Liver (tissue), 9 donors: Measurements from ENCODE around the gene PLCL1. TPM values are rescaled to one million over a fixed set of nuclear protein-coding genes. Genes with fewer than 3 reads are reported as not detected.

Experiments used
- DNase-seq: peaks from one replicate; pipeline ENCODE4 v3.0.0-alpha.2; 2017; ENCODE audit warnings: low spot score
- H3K27ac ChIP-seq, 2 donors: one replicate each; pipeline ENCODE4 v1.7.0; 2013; ENCODE audit warnings: inconsistent platforms in 2 of 2, low read length in 2 of 2, control low read depth in 1 of 2, low read depth in 1 of 2, mild to moderate bottlenecking in 1 of 2
- H3K27me3 ChIP-seq, 4 donors: one replicate each; pipeline versions ENCODE4 v1.6.1 to v1.7.0; 2013; ENCODE audit warnings: low read length in 3 of 4, inconsistent platforms in 1 of 4, mild to moderate bottlenecking in 1 of 4, moderate library complexity in 1 of 4; ENCODE audit not compliant: control insufficient read depth in 4 of 4, insufficient read depth in 4 of 4
- H3K36me3 ChIP-seq, 4 donors: one replicate each; pipeline versions ENCODE4 v1.6.1 to v1.7.0; 2013; ENCODE audit warnings: low read length in 3 of 4, mild to moderate bottlenecking in 3 of 4, low read depth in 1 of 4, moderate library complexity in 1 of 4; ENCODE audit not compliant: control insufficient read depth in 4 of 4, insufficient read depth in 3 of 4
- H3K4me1 ChIP-seq, 4 donors: one replicate each; pipeline versions ENCODE4 v1.6.1 to v1.7.0; 2013; ENCODE audit warnings: low read length in 3 of 4, mild to moderate bottlenecking in 3 of 4, moderate library complexity in 1 of 4; ENCODE audit not compliant: control insufficient read depth in 4 of 4, insufficient read depth in 4 of 4
- H3K4me3 ChIP-seq, 3 donors: one replicate each; pipeline versions ENCODE4 v1.6.1 to v1.7.0; 2013; ENCODE audit warnings: low read length in 3 of 3, control low read depth in 1 of 3, low read depth in 1 of 3, mild to moderate bottlenecking in 1 of 3
- H3K9ac ChIP-seq, 2 donors: one replicate each; pipeline ENCODE4 v1.7.0; 2013; ENCODE audit warnings: low read length in 2 of 2, mild to moderate bottlenecking in 2 of 2, moderate library complexity in 2 of 2, control low read depth in 1 of 2, low read depth in 1 of 2
- H3K9me3 ChIP-seq, 4 donors: one replicate each; pipeline versions ENCODE4 v1.6.1 to v1.7.0; 2013; ENCODE audit warnings: low read length in 3 of 4; ENCODE audit not compliant: control insufficient read depth in 4 of 4
- ATF3 ChIP-seq: IDR thresholded peaks from 2 replicates; pipeline ENCODE4 v1.6.1; 2016; ENCODE audit warnings: antibody characterized with exemption
- CTCF ChIP-seq: fragments of 150-350 bp; IDR thresholded peaks from 2 replicates; pipeline ENCODE4 v1.5.1; 2017; ENCODE audit warnings: improper control_type of control experiment, low read depth, low read length; ENCODE audit not compliant: missing input control
- FOXA1 ChIP-seq: IDR thresholded peaks from 2 replicates; pipeline ENCODE4 v1.6.1; 2016; ENCODE audit warnings: antibody characterized with exemption
- FOXA2 ChIP-seq: IDR thresholded peaks from 2 replicates; pipeline ENCODE4 v1.6.1; 2016; ENCODE audit warnings: antibody characterized with exemption
- GABPA ChIP-seq, 2 donors: IDR thresholded peaks in 1 of 2; conservative IDR thresholded peaks in 1 of 2; 2 replicates each; pipeline ENCODE4 v1.6.1; 2016; ENCODE audit warnings: antibody characterized with exemption in 2 of 2, mild to moderate bottlenecking in 1 of 2, moderate library complexity in 1 of 2
- HNF4A ChIP-seq, 2 donors: conservative IDR thresholded peaks; 2 replicates each; pipeline ENCODE4 v1.6.1; 2016; ENCODE audit warnings: antibody characterized with exemption in 2 of 2, mild to moderate bottlenecking in 2 of 2
- HNF4G ChIP-seq: IDR thresholded peaks from 2 replicates; pipeline ENCODE4 v1.6.1; 2016; ENCODE audit warnings: antibody characterized with exemption
- JUND ChIP-seq, 2 donors: IDR thresholded peaks; 2 replicates each; pipeline ENCODE4 v1.6.1; 2016; ENCODE audit warnings: antibody characterized with exemption in 2 of 2
- MAX ChIP-seq: IDR thresholded peaks from 2 replicates; pipeline ENCODE4 v1.6.1; 2016; ENCODE audit warnings: antibody characterized with exemption
- NR2F2 ChIP-seq: IDR thresholded peaks from 2 replicates; pipeline ENCODE4 v1.6.1; 2016; ENCODE audit warnings: antibody characterized with exemption
- RAD21 ChIP-seq, 2 donors: IDR thresholded peaks; 2 replicates each; pipeline ENCODE4 v1.6.1; 2016; ENCODE audit warnings: antibody characterized with exemption in 2 of 2, mild to moderate bottlenecking in 2 of 2
- REST ChIP-seq: IDR thresholded peaks from 2 replicates; pipeline ENCODE4 v1.6.1; 2016; ENCODE audit warnings: antibody characterized with exemption, mild to moderate bottlenecking
- RXRA ChIP-seq, 2 donors: IDR thresholded peaks; 2 replicates each; pipeline ENCODE4 v1.6.1; 2017 to 2018; ENCODE audit warnings: antibody characterized with exemption in 2 of 2, mild to moderate bottlenecking in 1 of 2
- SP1 ChIP-seq: IDR thresholded peaks from 2 replicates; pipeline ENCODE4 v1.6.1; 2018; ENCODE audit warnings: antibody characterized with exemption, mild to moderate bottlenecking
- TAF1 ChIP-seq: conservative IDR thresholded peaks from 2 replicates; pipeline ENCODE4 v1.6.1; 2016; ENCODE audit warnings: antibody characterized with exemption, mild to moderate bottlenecking
- YY1 ChIP-seq: IDR thresholded peaks from 2 replicates; pipeline ENCODE4 v1.6.1; 2016; ENCODE audit warnings: antibody characterized with exemption, mild to moderate bottlenecking
- WGBS: extraction: QIAGEN DNeasy Blood & Tissue Kit; methylation state at CpG from one replicate; pipeline ENCODE4 v1.1.7; 2013; 5-methylcytosine and 5-hydroxymethylcytosine counted together
- polyA plus RNA-seq, 2 donors: library from polyadenylated mRNA; stranded (reverse) in 1 of 2; unstranded in 1 of 2; fragments of 200-250 nt in 1 of 2; fragments of >200 nt in 1 of 2; fragmentation: Nextera tagmentation in 1 of 2; extraction: Ambion mirVana in 1 of 2; gene quantifications; one replicate each; pipeline versions ENCODE4 v1.2.1 to v1.2.3, GENCODE V29; 2013 to 2015
- total RNA-seq, 2 donors: library from RNA; depleted of rRNA; stranded (reverse); fragments of >200 nt; gene quantifications; one replicate each; pipeline ENCODE4 v1.2.3, GENCODE V29; 2014
- TF ChIP-seq, protein P1 (sequence below): IDR thresholded peaks from 2 replicates; pipeline ENCODE4 v1.6.1; 2016; ENCODE audit warnings: antibody characterized with exemption
- donor health status: healthy.
- donor health status: healthy.
- donor health status: healthy.
- donor health status: healthy.
- donor health status: healthy.

The PLCL1 gene
- total and polyA plus RNA-seq, 4 donors: 0.08 to 0.59 (median 0.31) TPM

- no peak for TF ChIP-seq HNF4A (conservative IDR thresholded peaks at IDR 0.05)
- TF ChIP-seq FOXA1: no peak
- TF ChIP-seq JUND (IDR thresholded peaks at IDR 0.05): no peak
- TF ChIP-seq, protein P1, sequence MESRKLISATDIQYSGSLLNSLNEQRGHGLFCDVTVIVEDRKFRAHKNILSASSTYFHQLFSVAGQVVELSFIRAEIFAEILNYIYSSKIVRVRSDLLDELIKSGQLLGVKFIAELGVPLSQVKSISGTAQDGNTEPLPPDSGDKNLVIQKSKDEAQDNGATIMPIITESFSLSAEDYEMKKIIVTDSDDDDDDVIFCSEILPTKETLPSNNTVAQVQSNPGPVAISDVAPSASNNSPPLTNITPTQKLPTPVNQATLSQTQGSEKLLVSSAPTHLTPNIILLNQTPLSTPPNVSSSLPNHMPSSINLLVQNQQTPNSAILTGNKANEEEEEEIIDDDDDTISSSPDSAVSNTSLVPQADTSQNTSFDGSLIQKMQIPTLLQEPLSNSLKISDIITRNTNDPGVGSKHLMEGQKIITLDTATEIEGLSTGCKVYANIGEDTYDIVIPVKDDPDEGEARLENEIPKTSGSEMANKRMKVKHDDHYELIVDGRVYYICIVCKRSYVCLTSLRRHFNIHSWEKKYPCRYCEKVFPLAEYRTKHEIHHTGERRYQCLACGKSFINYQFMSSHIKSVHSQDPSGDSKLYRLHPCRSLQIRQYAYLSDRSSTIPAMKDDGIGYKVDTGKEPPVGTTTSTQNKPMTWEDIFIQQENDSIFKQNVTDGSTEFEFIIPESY: no peak
- no peak for TF ChIP-seq RXRA (IDR thresholded peaks at IDR 0.05)
Observed at GRCh38 chr2:197795277-197795676, 9.1 kb upstream of the PLCL1 start (continued).

DNA sequence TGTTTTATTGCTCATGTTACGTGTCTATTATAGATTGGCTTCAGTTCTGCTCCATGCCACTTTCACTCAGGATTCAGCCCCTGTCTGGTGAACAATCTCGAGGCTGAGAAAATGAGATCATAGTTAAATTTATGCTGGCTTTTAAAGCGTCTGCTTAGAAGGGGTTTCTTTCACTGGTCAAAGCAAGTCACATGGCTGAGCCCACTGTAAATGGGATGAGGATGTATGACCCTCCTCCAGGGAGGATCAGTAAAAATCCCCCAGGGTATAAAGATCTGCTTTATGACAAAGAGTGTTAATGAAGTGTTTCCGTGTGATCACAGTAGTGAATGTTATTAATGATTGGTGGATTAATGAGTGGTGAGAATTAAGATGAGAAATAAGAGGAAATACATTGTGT lies 6.2 kb upstream of the PLCL1 start:
- H3K9ac ChIP-seq: no peak overlapping the region
- no peak for DNase-seq
- 77% methylated on average over 4 of the region's 4 CpGs for WGBS
- H3K27me3 ChIP-seq: peaks cover 0 to 11% (median 1%) of the 10 kb centered on the region in 4 donors
- H3K4me3 ChIP-seq: no peak overlapping the region
- no peaks in the 10 kb centered on the region for H3K4me1 ChIP-seq
- no peak overlapping the region for H3K27ac ChIP-seq
- H3K36me3 ChIP-seq: no peaks in the 10 kb centered on the region
- TF ChIP-seq SP1: no peak
- TF ChIP-seq RXRA (IDR thresholded peaks at IDR 0.05): no peak
- no peak for TF ChIP-seq REST
- H3K9me3 ChIP-seq: no peaks in the 10 kb centered on the region

DNA sequence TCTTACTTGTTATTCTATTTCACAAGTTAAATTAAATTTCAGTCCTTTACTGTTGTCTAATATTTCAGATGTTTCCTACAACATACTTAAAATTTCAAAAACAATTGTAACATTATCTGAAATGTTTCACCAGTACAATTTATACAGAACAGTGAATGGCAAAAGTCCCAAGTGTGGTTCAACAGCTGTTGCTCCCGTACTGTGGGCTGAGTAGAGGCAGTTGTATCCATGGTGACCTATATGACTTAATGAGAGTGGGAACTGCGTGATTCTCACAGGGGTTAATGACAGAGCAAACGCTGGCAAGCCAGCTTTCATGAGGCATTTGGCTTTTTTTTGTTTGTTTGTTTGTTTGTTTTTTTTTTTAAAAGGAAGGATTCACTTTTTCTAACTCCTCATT lies 5.3 kb upstream of the PLCL1 start:
- no peak for DNase-seq
- 66% methylated on average over 3 of the region's 3 CpGs for WGBS
- Histone ChIP-seq H3K36me3 (no peaks in the 10 kb centered on the region), H3K27ac (no peak overlapping the region), H3K9me3 (no peaks in the 10 kb centered on the region), H3K4me3 (no peak overlapping the region), H3K4me1 (peaks cover 3 to 4% (median 3%) of the 10 kb centered on the region in 4 donors), H3K9ac (no peak overlapping the region), H3K27me3 (peaks cover 0 to 11% (median 1%) of the 10 kb centered on the region in 4 donors)
- TF ChIP-seq CTCF: no peak
- no peak for TF ChIP-seq HNF4G
- TF ChIP-seq FOXA2: no peak
- TF ChIP-seq YY1: no peak
- no peak for TF ChIP-seq ATF3
- TF ChIP-seq SP1: no peak
- no peak for TF ChIP-seq NR2F2
- TF ChIP-seq TAF1: no peak
- TF ChIP-seq RAD21 (IDR thresholded peaks at IDR 0.05): no peak
- TF ChIP-seq MAX: no peak
- no peak for TF ChIP-seq RXRA (IDR thresholded peaks at IDR 0.05)
- no peak for TF ChIP-seq HNF4A (conservative IDR thresholded peaks at IDR 0.05)
- TF ChIP-seq, protein P1: no peak
- no peak for TF ChIP-seq JUND (IDR thresholded peaks at IDR 0.05)
- TF ChIP-seq GABPA (IDR thresholded peaks at IDR 0.05 in 1 of 2, conservative IDR thresholded peaks at IDR 0.05 in 1 of 2): no peak
- no peak for TF ChIP-seq REST
- TF ChIP-seq FOXA1: no peak
